Ovary (tissue), 10 donors: ENCODE results near the gene IL12RB2. TPM values are rescaled to one million over a fixed set of nuclear protein-coding genes. Genes with fewer than 3 reads are reported as not detected.

ENCODE experiments used
- DNase-seq, 5 donors: peaks; one replicate each; pipeline ENCODE4 v3.0.0-alpha.2; 2019 to 2020
- H3K27ac ChIP-seq, 2 donors: fragments of 200-600 bp; one replicate each; pipeline versions ENCODE4 v1.5.1 to v1.8.0; 2019 to 2022
- H3K27me3 ChIP-seq: fragments of 200-600 bp; one replicate; pipeline ENCODE4 v1.8.0; 2022
- H3K36me3 ChIP-seq: fragments of 200-600 bp; sonication (generic); one replicate; pipeline ENCODE4 v1.5.1; 2019
- H3K4me1 ChIP-seq: one replicate; pipeline ENCODE4 v1.8.1; 2013; ENCODE audit warnings: mild to moderate bottlenecking, moderate library complexity; ENCODE audit not compliant: insufficient read depth
- H3K4me3 ChIP-seq: fragments of 200-600 bp; sonication (generic); one replicate; pipeline ENCODE4 v1.5.1; 2017
- H3K9me3 ChIP-seq, 2 donors: fragments of 200-600 bp in 1 of 2; sonication (generic) in 1 of 2; one replicate each; pipeline versions ENCODE4 v1.5.1 to v1.8.1; 2013 to 2019; ENCODE audit warnings: mild to moderate bottlenecking in 1 of 2, moderate library complexity in 1 of 2
- CTCF ChIP-seq, 3 donors: fragments of 450-650 bp in 2 of 3; fragments of 200-600 bp in 1 of 3; IDR thresholded peaks; one replicate each; pipeline versions ENCODE4 v1.5.1 to v1.8.0; 2016 to 2022; ENCODE audit warnings: antibody characterized with exemption in 3 of 3, mild to moderate bottlenecking in 1 of 3
- EP300 ChIP-seq: sonication (generic); formaldehyde crosslinking; IDR thresholded peaks from one replicate; pipeline ENCODE4 v1.6.1; 2017; ENCODE audit warnings: antibody characterized with exemption
- POLR2A ChIP-seq: fragments of 450-650 bp; IDR thresholded peaks from one replicate; pipeline ENCODE4 v1.6.1; 2017; ENCODE audit warnings: antibody characterized with exemption, mild to moderate bottlenecking, moderate library complexity
- WGBS, 3 donors: extraction: QIAGEN DNeasy Blood & Tissue Kit in 1 of 3; methylation state at CpG; one replicate each; pipeline versions ENCODE4 v1.1.5 to v1.1.7; 2013 to 2017; 5-methylcytosine and 5-hydroxymethylcytosine counted together
- intact Hi-C, 4 donors: fragments of 100-400 bp; cut with DNase I; formaldehyde crosslinking; loops; one replicate each; pipeline versions ENCODE4 v1.11.0 to v1.15.1; 2022 to 2023
- long read RNA-seq, 3 donors: library from polyadenylated mRNA in 2 of 3; unstranded in 2 of 3; transcript quantifications; one replicate each; pipeline ENCODE4 v2.0.0 and lab custom pipeline, GENCODE V29; 2021 to 2026
- polyA plus RNA-seq, 2 donors: library from polyadenylated mRNA; stranded (reverse); fragments of 200-250 nt in 1 of 2; fragments of 350-450 nt in 1 of 2; fragmentation: Illumina TruSeq in 1 of 2; extraction: RNeasy Lipid Tissue Mini Kit (QIAGEN cat#74804) in 1 of 2; gene quantifications; one replicate each; pipeline ENCODE4 v1.2.3, GENCODE V29; 2013 to 2014
- total RNA-seq, 7 donors: library from RNA; depleted of rRNA in 2 of 7; stranded (reverse); fragments of >200 nt in 2 of 7; fragmentation: NEBNext Ultra II Directional in 3 of 7; extraction: Animal tissue kit (Norgen Biotek cat#: 25700) in 3 of 7; gene quantifications; one replicate each; pipeline versions ENCODE4 v1.1.0 to v1.2.4, GENCODE V29; 2016 to 2023
- donor health status: DM: no; HTN: no; CAD: no; lungs with moderate emphysema.
- donor health status: DM: no; HTN: no; CAD: no.
- donor health status: Bipolar disorder and iron deficiency.
- donor health status: DM: yes; HTN: yes; CAD: no.
- donor health status: DM: no; HTN: no; CAD: no.
- donor health status: DM: yes; HTN: yes; CAD: no.

IL12RB2 gene
- 1 to 10 TPM in 2 of 7 donors, under 1 TPM in 3, not detected in 2; 0.25 to 1.7 (median 0.61) TPM for total RNA-seq
- polyA plus RNA-seq: 1 to 10 TPM in 1 of 2 donors, under 1 TPM in 1; 0.02 to 1.8 TPM
- long read RNA-seq, donor 1, partial matches to known transcripts: 0 of 1 reads
- long read RNA-seq, donor 1, other reads (novel, unspliced or antisense): 1 of 1 reads
- long read RNA-seq, donor 2: 0 reads
- long read RNA-seq, donor 3, partial matches to known transcripts: 0 of 1 reads
- long read RNA-seq, donor 3, other reads (novel, unspliced or antisense): 1 of 1 reads

- Histone ChIP-seq H3K9me3 (no peaks in the 10 kb centered on the region), H3K27ac (no peak within 1 kb of the TSS), H3K36me3 (no peaks in the 10 kb centered on the region), H3K27me3 (no peaks in the 10 kb centered on the region), H3K4me1 (peaks cover 5% of the 10 kb centered on the region), H3K4me3 (no peak within 1 kb of the TSS)
- no peak for TF ChIP-seq POLR2A
- no peak for DNase-seq
- intact Hi-C loops: no loop called here
- WGBS, 3 donors: 5 to 9% (median 8%) methylated on average over 37 to 75 of the region's 75 CpGs
Observed at GRCh38 chr1:67307251-67308060, at the start of gene IL12RB2. IL12RB2 (plus strand) TSS chr1:67307873; CDS start chr1:67320369, 12,496 bp downstream.

- no peak for DNase-seq
- no peaks in the 10 kb centered on the region for H3K9me3 ChIP-seq
- no peaks in the 10 kb centered on the region for H3K27me3 ChIP-seq
- intact Hi-C loops: no loop called here
- H3K4me1 ChIP-seq: no peaks in the 10 kb centered on the region
- no peak overlapping the region for H3K27ac ChIP-seq
- H3K4me3 ChIP-seq: no peak overlapping the region
- WGBS, 3 donors: 14 to 21% (median 14%) methylated on average over 4 of the region's 4 CpGs
- TF ChIP-seq CTCF (IDR thresholded peaks at IDR 0.05) (no peak), EP300 (no peak), POLR2A (no peak)
- H3K36me3 ChIP-seq: no peaks in the 10 kb centered on the region
Observed at GRCh38 chr1:67261680-67262079, 46.0 kb upstream of the IL12RB2 start.

- H3K27ac ChIP-seq: no peak overlapping the region
- H3K4me1 ChIP-seq: no peaks in the 10 kb centered on the region
- H3K36me3 ChIP-seq: no peaks in the 10 kb centered on the region
- TF ChIP-seq POLR2A: no peak
- TF ChIP-seq CTCF (IDR thresholded peaks at IDR 0.05): no peak
- TF ChIP-seq EP300: no peak
- WGBS, 3 donors: 77 to 92% (median 79%) methylated on average over 5 of the region's 5 CpGs
- H3K27me3 ChIP-seq: no peaks in the 10 kb centered on the region
- no peak overlapping the region for H3K4me3 ChIP-seq
- DNase-seq: no peak
- intact Hi-C loops: no loop called here
- H3K9me3 ChIP-seq: no peaks in the 10 kb centered on the region
Observed at GRCh38 chr1:67262735-67263134, 44.9 kb upstream of the IL12RB2 start.

GRCh38 chr1:67264152-67264551 is 43.5 kb upstream of the IL12RB2 start:
- intact Hi-C loops: no loop called here
- H3K4me1 ChIP-seq: no peaks in the 10 kb centered on the region
- TF ChIP-seq POLR2A (no peak), EP300 (no peak), CTCF (IDR thresholded peaks at IDR 0.05) (no peak)
- no peak for DNase-seq
- H3K9me3 ChIP-seq: no peaks in the 10 kb centered on the region
- no peak overlapping the region for H3K27ac ChIP-seq
- no peaks in the 10 kb centered on the region for H3K27me3 ChIP-seq
- H3K4me3 ChIP-seq: no peak overlapping the region
- no peaks in the 10 kb centered on the region for H3K36me3 ChIP-seq

- H3K27me3 ChIP-seq: no peaks in the 10 kb centered on the region
- H3K4me1 ChIP-seq: no peaks in the 10 kb centered on the region
- intact Hi-C loops: no loop called here
- DNase-seq: no peak
- H3K4me3 ChIP-seq: no peak overlapping the region
- H3K36me3 ChIP-seq: no peaks in the 10 kb centered on the region
- WGBS, 3 donors: 22 to 38% (median 36%) methylated on average over 3 of the region's 3 CpGs
- H3K9me3 ChIP-seq: no peaks in the 10 kb centered on the region
- TF ChIP-seq EP300: no peak
- no peak for TF ChIP-seq POLR2A
- TF ChIP-seq CTCF (IDR thresholded peaks at IDR 0.05): no peak
- H3K27ac ChIP-seq: no peak overlapping the region
Observed at GRCh38 chr1:67264899-67265298, 42.8 kb upstream of the IL12RB2 start.
